ENCODE results near the gene MED8.

The MED8 gene

GRCh38 chr1:43367026-43367903 is 22.3 kb downstream of the MED8 start:
- no peak for TF ChIP-seq CTCF (IDR thresholded peaks at IDR 0.05; ENCODE audit: low read depth, low read length)
- no peak for DNase-seq (ENCODE audit: low read depth in 2 of 2)
- H3K4me3 ChIP-seq (replicated peaks in 1 of 2; ENCODE audit: low read depth in 2 of 2, low read length in 2 of 2): peak overlapping the region; percentile 75 to 83

- H3K4me3 ChIP-seq (replicated peaks in 1 of 2; ENCODE audit: low read depth in 2 of 2, low read length in 2 of 2): peak overlapping the region; percentile 75 to 83
- TF ChIP-seq CTCF (IDR thresholded peaks at IDR 0.05; ENCODE audit: low read depth, low read length): no peak
- DNase-seq (ENCODE audit: low read depth in 2 of 2): no peak
Observed at GRCh38 chr1:43366601-43367025, 23.0 kb downstream of the MED8 start.

- TF ChIP-seq CTCF (IDR thresholded peaks at IDR 0.05; ENCODE audit: low read depth, low read length): no peak
- H3K4me3 ChIP-seq (replicated peaks in 1 of 2; ENCODE audit: low read depth in 2 of 2, low read length in 2 of 2): peak overlapping the region in 1 of 2 donors; percentile 75
- DNase-seq (ENCODE audit: low read depth in 2 of 2): no peak
Observed at GRCh38 chr1:43366179-43366578, 23.4 kb downstream of the MED8 start.

- no peak for TF ChIP-seq CTCF (IDR thresholded peaks at IDR 0.05; ENCODE audit: low read depth, low read length)
- H3K4me3 ChIP-seq (replicated peaks in 1 of 2; ENCODE audit: low read depth in 2 of 2, low read length in 2 of 2): no peak overlapping the region
Observed at GRCh38 chr1:43365678-43366077, 23.9 kb downstream of the MED8 start.

GRCh38 chr1:43363935-43364525 is 25.6 kb downstream of the MED8 start:
- no peak for TF ChIP-seq CTCF (IDR thresholded peaks at IDR 0.05; ENCODE audit: low read depth, low read length)
- DNase-seq (ENCODE audit: low read depth in 2 of 2): no peak
- no peak overlapping the region for H3K4me3 ChIP-seq (replicated peaks in 1 of 2; ENCODE audit: low read depth in 2 of 2, low read length in 2 of 2)

More at GRCh38 chr1:43365678-43366077, 23.9 kb downstream of the MED8 start:
- DNase-seq (ENCODE audit: low read depth in 2 of 2): no peak

GRCh38 chr1:43363283-43363934 is 26.2 kb downstream of the MED8 start:
- H3K4me3 ChIP-seq (replicated peaks in 1 of 2; ENCODE audit: low read depth in 2 of 2, low read length in 2 of 2): no peak overlapping the region
- no peak for TF ChIP-seq CTCF (IDR thresholded peaks at IDR 0.05; ENCODE audit: low read depth, low read length)
- DNase-seq (ENCODE audit: low read depth in 2 of 2): no peak

Data from cardiac fibroblast (primary cell).